GM21360 (cell line): Measurements from ENCODE around the gene CCDC102A.
"Not testable (repeated sequence)": the region's sequence is repeated elsewhere in the genome, so short reads cannot be mapped to it uniquely, and the experiment has no call there.

Experiments used
- ATAC-seq: cut with Tn5 transposase; IDR thresholded peaks from one replicate; pipeline ENCODE4 v1.9.1; 2021; ENCODE audit warnings: mild to moderate bottlenecking, moderate library complexity; ENCODE audit not compliant: unreplicated experiment

Gene CCDC102A

GRCh38 chr16:57536306-57537193 lies at the start of gene CCDC102A:
TSS of gene CCDC102A (minus strand) at chr16:57536571. CDS start at chr16:57529177, 7,394 bp downstream.
- peak; percentile 11 for ATAC-seq

DNA sequence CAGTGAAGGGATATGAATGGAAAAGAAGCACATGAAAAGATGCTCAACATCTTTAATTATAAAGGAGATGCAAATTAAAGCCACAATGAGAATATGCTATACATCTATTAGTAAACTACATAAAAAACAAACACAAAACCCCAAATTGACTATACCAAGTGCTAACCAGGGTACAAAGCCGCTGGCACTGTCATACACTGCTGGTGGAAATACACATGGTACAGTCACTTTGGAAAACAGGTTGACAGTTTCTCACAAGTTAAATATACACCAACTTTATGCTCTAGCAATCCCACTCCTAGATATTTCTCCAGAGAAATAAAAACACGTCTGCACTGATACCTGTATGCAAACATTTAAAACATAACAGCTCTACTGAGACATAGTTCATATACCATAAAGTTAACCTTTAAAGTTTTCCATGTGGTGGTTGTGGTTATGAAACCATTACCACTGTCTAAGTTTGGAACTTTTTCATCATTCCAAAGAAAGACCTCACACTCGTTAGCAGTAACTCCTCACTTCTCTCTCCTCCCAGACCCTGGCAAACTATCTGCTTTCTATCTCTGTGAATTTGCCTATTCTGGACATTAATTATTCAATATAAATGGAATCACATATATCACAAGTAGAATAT lies 48.8 kb upstream of the CCDC102A start:
- no peak for ATAC-seq

GRCh38 chr16:57579361-57579665 lies 42.9 kb upstream of the CCDC102A start:
- no peak for ATAC-seq

DNA sequence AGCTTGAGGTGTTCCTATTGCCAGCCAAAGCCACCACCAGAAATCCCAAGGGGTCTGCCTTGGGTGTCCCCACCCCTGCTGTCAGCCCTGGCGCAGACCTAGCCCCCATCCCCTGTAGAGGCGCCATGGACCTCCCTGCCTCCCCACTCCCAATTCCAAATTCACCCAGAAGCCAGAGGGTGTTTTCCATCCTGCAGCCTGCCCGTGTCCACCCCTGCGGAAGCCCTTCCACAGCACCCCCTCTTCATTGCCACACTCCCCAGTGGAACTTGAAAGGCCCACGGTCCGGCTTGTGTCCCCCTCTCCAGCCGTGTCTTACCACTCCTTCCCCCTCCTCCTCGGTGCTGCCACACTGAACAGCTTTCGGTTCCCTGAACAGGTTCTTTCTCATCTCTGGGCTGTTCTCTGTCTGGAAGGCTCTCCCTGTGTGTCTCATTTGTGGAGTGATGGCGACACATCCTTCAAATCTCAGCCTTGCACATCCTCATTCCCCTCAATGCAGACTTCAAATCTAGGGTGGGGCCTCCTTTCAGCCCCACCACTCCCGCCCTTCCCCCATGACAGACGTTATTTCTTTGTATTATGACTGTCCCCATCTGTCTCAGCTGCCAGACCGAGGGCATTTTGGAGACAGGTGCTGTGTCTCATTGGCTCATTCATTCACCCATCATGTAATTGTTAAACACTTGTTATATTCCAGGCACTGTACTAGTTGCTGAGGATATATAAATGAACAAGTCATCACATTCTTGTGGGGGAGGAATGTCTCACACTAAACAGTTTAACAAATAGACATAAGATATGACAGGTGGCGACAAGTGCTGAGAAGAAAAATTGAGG lies 42.4 kb upstream of the CCDC102A start:
- ATAC-seq, result no peak

GRCh38 chr16:57577691-57578224 lies 41.4 kb upstream of the CCDC102A start:
- ATAC-seq, result no peak

DNA sequence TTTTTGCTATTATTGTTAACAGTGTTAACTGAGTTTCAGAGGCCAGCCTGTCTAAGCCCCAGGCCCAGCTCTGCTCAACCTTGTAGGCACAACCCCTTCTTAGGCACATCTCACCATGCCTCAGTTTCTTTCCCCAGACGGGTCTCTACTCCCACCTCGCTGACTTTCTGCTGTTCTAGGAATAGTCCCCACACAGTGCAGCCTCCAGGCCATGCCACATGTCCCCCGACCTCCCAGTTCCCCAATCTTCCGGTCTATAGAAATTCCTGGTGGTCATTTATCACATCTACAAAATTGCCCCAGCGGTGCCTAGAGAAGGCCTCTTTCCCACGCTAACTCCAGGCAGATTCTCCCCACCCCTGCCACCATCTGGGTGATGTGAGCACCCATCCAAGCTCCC lies 40.8 kb upstream of the CCDC102A start:
- ATAC-seq, result no peak

- no peak for ATAC-seq
These were observed 40.1 kb upstream of the CCDC102A start for GRCh38 chr16:57576429-57576870.

DNA sequence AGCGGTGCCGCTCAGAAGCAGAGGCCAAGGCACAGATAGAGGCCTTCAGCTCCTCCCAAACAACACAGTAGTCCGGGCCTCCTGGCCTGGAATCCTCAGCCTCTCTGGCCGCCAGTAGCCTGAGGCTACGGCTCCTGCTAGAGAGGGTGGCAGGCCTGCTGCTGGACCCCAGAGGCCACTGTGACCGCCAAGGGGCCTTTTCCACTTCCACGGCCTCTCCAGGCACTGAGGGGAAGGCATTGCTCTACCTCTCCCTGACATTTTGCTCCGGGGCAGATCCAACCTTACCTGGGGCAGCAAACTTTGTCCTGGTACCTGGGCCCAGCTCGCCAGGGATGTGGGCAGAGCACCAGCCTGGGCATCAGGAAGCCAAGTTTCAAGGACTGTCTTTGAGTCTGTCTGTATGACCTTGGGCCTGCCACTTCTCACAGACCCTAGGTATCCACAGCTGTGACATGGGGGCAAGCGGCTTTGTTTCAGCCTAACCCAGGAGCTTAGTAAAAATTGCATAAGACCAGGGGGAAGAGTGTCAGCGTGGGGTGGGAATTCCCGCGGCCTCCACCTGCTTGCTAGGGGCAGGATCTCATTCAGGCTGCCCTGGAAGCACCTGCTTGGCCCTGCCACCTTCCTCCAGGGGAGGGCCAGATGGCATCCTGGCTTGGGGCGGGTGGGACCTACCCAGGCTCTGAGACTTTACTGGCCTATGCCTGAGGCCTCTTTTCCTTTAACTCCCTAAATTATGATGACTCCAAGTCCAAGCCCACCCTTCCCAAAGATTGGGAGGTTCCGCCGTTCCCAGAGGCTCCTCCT lies 39.3 kb upstream of the CCDC102A start:
- ATAC-seq, result no peak

DNA sequence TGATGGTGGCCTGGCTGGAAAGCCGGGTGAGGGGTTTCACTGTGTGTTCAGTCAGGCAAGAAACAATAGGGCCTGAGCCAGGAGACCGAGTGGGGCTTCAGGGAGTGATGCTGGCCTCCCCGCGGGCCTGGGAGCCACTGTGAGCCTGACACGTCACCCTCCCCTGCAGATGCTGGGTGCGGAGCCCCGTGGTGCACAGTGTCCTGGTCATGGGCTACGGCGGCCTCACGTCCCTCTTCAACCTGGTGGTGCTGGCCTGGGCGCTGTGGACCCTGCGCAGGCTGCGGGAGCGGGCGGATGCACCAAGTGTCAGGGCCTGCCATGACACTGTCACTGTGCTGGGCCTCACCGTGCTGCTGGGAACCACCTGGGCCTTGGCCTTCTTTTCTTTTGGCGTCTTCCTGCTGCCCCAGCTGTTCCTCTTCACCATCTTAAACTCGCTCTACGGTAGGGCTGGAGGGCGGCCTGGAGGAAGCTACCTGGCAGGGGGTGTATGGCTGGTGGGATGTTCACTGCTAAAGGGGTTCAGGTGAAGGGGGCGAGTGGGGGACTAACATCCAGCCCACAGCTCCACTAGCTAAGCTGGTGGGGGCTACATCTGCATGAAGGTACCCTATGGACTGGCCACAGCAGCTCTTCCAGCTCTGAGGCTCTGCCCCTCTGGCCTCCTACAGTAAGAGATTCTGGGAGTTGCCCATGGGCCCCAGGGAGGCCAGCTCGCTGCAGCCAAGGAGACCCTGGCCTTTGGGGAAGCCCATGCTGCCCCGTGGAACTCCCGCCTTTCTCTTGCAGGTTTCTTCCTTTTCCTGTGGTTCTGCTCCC lies 38.5 kb upstream of the CCDC102A start:
- no peak for ATAC-seq

DNA sequence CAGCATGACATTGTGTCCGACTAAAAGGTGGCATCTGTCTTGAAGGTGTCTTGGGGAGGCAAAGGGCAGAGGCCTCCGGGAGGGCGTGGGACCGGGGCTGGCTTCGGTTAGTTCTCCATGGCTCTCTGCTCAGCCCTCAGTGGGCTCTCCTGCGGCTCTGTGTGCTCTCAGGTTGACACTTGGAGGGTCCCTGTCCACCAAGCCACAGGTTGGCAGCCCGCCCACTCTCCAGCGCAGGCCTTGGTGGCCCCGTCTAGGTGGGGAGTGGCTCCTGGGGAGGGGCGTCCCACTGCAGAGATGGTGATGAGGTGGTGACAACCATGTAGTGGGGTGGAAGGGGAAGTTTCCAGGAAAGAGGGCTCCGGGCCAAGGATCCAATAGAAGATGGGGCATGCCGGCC lies 37.7 kb upstream of the CCDC102A start:
- no peak for ATAC-seq

DNA sequence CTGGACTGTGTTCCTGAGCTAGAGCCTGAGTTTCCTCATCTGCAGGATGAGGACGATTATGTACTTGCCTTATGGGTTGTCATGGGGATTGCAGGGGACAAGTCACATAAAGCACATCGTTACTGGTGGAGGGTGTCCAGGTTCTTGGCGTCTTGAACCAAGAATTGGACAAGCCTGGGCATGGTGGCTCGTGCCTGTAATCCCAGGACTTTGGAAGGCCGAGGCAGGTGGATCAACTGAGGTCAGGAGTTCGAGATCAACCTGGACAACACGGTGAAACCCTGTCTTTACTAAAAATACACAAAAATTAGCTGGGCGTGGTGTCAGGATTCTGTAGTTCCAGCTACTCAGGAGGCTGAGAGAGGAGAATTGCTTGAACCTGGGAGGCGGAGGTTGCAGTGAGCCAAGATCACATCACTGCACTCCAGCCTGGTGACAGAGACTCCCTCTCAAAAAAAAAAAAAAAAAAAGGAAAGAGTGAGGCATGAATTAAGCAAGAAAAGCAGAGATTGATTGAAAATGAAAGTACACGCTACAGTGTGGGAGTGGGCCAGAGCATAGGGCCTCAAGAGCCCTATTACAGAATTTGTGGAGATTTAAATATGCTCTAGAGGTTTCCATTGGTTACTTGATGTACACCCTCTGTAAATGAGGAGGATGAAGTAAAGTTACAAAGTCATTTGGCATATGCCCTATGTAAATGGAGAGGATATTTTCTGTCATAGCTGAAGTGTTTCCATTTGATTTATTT lies 36.8 kb upstream of the CCDC102A start:
- no peak for ATAC-seq

DNA sequence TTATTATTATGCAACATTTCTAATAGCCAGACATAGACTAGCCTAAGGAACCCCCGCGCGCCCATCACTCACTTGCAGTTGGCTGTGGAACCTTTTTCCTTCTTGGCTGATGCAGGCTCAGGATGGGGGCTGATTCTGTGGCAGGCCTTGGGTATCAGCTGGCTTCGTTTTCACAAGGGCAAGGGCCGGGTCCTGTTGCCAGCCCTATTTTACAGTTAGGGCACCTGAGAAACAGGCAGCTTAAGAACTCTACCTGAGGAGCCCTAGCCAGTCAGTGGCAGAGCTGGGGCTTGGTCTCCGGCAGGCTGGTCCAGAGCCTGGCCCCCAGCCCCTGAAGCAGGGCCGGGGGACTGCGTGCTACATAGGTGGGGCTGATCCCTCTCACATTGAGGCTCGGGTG lies 34.7 kb upstream of the CCDC102A start:
- ATAC-seq, result no peak

DNA sequence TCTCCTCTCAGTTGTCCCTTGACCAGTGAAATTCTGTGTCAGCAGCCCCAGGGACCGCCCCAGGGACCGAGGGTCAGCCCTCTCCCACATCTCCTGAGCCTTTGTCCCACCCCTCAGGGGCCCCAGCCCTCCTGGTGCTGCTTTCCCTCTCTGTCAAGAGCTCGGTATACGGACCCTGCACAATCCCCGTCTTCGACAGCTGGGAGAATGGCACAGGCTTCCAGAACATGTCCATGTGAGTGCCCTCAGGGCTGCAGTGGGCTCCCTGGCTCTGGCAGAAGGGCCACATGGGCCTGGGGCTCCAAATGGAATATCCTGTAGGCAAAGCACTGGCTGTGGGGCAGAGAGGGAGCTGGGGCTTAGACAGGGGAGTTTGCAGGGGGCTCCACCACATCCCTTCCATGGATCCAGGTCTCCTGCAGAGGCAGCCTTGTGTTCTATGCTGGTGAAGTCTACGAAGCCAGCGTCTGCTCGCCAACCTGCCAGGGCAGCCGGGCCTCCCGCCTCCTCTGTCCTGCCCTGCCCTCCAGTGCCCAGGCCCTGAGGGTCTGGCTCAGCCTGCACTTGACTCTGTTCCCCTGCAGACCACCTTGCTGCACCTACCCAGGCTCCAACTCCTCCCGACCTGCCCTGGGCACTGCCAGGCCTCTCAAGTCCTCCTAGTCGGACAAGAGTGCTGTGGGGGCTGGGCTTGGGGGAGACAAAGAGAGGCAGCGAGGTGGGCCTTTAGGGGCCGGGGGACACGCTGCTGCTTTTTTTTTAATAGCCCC lies 34.1 kb upstream of the CCDC102A start:
- no peak for ATAC-seq

DNA sequence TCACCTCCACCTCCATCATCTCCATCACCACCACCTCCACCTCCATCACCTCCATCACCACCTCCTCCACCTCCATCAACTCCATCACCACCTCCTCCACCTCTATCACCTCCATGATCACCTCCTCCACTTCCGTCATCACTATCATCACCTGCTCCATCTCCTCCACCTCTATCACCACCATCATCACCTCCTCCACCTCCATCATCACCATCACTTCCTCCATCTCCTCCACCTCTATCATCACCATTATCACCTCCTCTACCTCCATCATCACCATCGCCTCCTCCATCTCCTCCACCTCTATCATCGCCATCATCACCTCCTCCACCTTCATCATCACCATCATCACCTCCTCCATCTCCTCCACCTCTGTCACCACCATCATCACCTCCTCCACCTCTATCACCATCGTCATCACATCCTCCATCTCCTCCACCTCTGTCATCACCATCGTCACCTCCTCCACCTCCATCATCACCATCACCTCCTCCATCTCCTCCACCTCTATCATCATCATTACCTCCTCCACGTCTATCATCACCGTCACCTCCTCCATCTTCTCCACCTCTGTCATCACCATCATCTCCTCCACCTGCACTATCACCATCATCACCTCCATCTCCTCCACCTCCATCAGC lies 33.1 kb upstream of the CCDC102A start:
- ATAC-seq, result no peak

DNA sequence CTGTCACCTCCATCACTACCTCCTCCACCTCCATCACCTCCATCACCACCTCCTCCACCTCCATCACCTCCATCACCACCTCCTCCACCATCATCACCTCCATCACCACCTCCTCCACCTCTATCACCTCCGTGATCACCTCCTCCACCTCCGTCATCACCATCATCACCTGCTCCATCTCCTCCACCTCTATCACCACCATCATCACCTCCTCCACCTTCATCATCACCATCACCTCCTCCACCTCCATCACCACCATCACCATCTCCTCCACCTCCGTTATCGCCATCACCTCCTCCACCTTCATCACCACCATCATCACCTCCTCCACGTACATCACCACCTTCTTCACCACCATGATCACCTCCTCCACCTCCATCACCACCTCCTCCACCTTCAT lies 32.4 kb upstream of the CCDC102A start:
- ATAC-seq, result not testable (repeated sequence)

DNA sequence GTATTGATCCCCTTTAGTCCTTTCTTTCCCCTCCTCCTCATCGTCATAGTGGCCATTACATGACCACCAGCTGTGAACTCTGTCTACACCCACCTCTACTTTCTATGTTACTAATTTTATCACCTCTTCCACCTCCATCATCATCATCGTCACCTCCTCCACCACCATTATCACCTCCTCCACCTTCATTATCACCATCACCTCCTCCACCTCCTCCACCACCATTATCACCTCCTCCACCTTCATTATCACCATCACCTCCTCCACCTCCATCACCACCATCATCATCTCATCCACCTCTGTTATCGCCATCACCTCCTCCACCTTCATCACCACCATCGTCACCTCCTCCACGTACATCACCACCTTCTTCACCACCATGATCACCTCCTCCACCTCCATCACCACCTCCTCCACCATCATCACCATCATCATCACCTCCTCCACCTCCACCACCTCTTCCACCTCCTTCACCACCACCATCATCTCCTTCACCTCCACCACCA lies 31.9 kb upstream of the CCDC102A start:
- ATAC-seq, result no peak

DNA sequence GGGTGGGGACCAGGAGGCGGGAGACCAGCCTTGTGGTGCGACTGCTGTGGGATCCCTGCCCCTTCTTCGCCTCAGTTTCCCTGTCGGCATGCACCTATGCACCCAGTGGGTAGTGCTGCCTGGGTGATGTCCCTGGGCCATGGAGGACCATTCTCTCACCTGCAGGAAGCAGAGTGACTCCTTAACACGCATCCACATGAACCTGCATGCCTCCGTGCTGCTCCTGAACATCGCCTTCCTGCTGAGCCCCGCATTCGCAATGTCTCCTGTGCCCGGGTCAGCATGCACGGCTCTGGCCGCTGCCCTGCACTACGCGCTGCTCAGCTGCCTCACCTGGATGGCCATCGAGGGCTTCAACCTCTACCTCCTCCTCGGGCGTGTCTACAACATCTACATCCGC lies 31.3 kb upstream of the CCDC102A start:
- no peak for ATAC-seq
